GM12891 (cell line): ENCODE results near the gene CBFA2T3.

Experiments used
- POLR2A ChIP-seq: IDR thresholded peaks from 2 replicates; pipeline ENCODE4 v1.6.1; 2011; ENCODE audit warnings: low read depth, low read length, control low read depth
- POLR2AphosphoS5 ChIP-seq: IDR thresholded peaks from 2 replicates; pipeline ENCODE4 v1.6.1; 2011; ENCODE audit warnings: low read depth, low read length, control low read depth
- TAF1 ChIP-seq: IDR thresholded peaks from 2 replicates; pipeline ENCODE4 v1.6.1; 2011; ENCODE audit warnings: low read depth, low read length, control low read depth

DNA sequence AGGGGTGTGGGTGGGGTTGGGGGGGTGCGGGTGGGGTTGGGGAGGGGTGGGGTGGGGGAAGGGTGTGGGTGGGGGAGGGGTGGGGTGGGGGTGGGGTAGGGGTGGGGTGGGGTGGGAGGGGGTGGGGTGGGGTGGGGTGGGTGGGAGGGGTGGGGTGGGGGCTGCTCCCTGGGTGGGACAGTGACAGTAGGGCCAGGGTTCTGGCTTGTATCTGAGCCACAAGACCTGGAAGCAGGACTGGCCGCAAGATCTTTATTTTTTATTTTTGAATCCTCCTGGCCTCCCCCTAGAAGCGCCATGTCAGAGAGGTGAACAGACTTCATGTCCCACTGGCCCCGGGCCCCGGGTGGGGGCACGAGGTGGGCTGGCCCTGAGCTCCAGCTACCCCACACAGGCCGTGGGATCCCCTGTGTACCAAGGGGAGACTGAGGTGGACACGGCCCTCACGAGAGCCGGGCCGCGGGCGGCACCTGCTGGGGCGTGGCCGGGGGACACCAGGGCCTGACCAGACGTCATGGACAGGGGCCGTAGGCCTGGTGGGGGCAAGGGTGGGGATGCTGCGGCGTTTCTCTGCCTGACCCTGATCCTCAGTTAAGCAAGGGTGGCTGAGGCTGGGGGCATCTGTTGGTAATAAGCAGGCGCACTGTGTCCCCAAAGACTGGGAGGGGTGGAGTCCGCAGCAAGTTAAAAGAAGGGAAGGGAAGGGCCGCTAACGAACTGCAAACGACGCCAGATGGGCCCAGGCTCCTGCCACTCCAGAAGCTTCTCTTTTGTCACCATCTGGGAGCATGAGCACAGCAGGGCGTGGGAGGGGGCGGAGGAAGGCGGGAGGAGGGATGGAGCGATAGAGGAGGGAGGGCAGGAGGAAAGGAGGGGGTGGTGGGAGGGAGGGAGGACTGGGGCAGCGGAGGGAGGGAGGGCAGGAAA is 88.3 kb downstream of the CBFA2T3 start:
- TF ChIP-seq POLR2A (no peak), POLR2AphosphoS5 (no peak), TAF1 (no peak)
